ENCODE data around the gene MSRB3. TPM values are rescaled to one million over a fixed set of nuclear protein-coding genes. Genes with fewer than 3 reads are reported as not detected.

The MSRB3 gene
- total and polyA plus RNA-seq, 2 experiments from 2014 or later = 0.95 to 1.7 TPM

DNA sequence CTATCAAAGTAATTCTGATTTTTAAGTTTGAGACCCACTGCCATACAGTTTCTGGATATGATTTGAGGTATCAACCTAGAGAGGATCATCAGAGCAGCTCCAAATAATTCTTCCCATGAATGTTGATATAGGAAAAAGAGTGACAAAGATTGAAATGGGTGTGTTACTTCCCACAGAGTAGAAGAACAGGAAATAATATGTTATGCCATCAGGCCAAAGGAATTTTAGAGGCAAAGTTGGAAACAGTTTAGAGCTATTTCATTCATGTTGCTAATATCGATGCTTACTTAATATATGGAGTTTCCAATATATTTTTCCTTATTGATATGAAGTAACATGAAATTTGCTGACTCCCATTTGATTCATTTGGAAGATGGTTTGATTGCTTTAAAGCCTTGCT lies 8.9 kb upstream of the MSRB3 start:
- Histone ChIP-seq H3K27me3 (ENCODE audit: insufficient read depth) (no peaks in the 10 kb centered on the region), H3K4me3 (no peak overlapping the region), H3F3A (replicated peaks; ENCODE audit: low read depth) (no peaks in the 10 kb centered on the region), H2AFZ (no peak overlapping the region), H3K4me1 (ENCODE audit: insufficient read depth) (no peaks in the 10 kb centered on the region), H3K9me2 (ENCODE audit: insufficient read depth) (0 out of 2 replicates have a peak, but pooled peaks cover 3% of the 10 kb centered on the region), H3K27ac (ENCODE audit: low read depth) (no peak overlapping the region), H3K79me2 (replicated peaks; ENCODE audit: insufficient read depth) (no peaks in the 10 kb centered on the region), H3K4me2 (no peak overlapping the region), H4K20me1 (replicated peaks; ENCODE audit: insufficient read depth) (no peaks in the 10 kb centered on the region), H3K36me3 (ENCODE audit: insufficient read depth) (no peaks in the 10 kb centered on the region)
- Mint-ChIP-seq H3K36me3 (ENCODE audit: low read depth) (no peaks in the 10 kb centered on the region), H3K4me1 (no peaks in the 10 kb centered on the region), H3K9me3 (no peaks in the 10 kb centered on the region), H3K27ac (no peak overlapping the region), H3K27me3 (ENCODE audit: insufficient read depth, low read depth, poor library complexity) (no peaks in the 10 kb centered on the region), H3K4me3 (no peak overlapping the region)
- no peak for DNase-seq (ENCODE audit: low spot score)
- ATAC-seq = no peak
- TF ChIP-seq CREB1 (CRISPR knock-in tag; IDR thresholded peaks at IDR 0.05; ENCODE audit: low read depth) (no peak), JUNB (IDR thresholded peaks at IDR 0.05; ENCODE audit: unreplicated experiment) (no peak), STAT1 (IDR thresholded peaks at IDR 0.05; ENCODE audit: unreplicated experiment) (no peak), NANOG (IDR thresholded peaks at IDR 0.05; ENCODE audit: borderline replicate concordance) (no peak), ZNF331 (CRISPR knock-in tag; IDR thresholded peaks at IDR 0.05; ENCODE audit: low read depth) (no peak)
- TF ChIP-seq, protein P1, sequence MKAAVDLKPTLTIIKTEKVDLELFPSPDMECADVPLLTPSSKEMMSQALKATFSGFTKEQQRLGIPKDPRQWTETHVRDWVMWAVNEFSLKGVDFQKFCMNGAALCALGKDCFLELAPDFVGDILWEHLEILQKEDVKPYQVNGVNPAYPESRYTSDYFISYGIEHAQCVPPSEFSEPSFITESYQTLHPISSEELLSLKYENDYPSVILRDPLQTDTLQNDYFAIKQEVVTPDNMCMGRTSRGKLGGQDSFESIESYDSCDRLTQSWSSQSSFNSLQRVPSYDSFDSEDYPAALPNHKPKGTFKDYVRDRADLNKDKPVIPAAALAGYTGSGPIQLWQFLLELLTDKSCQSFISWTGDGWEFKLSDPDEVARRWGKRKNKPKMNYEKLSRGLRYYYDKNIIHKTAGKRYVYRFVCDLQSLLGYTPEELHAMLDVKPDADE (IDR thresholded peaks at IDR 0.05) = no peak

DNA sequence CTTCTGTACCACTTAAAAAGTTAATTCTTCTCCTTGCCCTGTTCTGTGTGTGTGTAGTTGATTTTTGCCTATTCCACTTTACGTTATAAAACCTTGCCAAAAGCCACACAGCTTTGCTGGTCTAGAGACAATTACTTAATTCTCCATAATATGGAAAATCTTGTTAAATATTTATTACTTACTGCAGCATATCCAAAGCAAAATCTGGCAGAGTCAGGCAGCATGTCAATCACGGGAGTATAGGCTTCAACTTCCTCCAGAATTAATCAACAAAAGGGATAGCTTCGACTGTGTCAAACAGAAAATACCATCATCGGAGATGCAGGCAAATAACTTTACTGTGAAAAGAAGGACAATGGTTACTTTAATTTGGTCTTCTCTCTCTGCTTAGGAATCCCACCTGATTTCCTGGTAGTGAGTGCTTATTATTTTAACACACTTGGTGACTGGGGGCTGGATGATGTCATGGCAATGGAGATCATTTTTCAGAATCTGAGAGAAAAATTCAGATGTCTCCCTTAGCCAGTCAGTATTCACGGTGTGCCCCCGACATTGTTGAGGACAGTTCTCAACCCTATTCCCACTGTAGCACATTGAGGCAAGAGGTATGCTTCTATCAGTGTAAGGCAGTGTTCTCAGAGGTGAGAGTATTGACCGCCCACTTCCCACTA lies 3.7 kb upstream of the MSRB3 start:
- H3K4me1 Mint-ChIP-seq = peaks cover 14% of the 10 kb centered on the region
- peaks cover 9% of the 10 kb centered on the region for H3K27me3 Mint-ChIP-seq (ENCODE audit: insufficient read depth, low read depth, poor library complexity)
- DNase-seq (ENCODE audit: low spot score) (no peak), ATAC-seq (no peak)
- no peak overlapping the region for H3K27ac Mint-ChIP-seq
- Histone ChIP-seq H3K4me2 (no peak overlapping the region), H3K4me3 (no peak overlapping the region), H3K9me2 (ENCODE audit: insufficient read depth) (0 out of 2 replicates have a peak, but pooled peaks cover 3% of the 10 kb centered on the region), H3K27me3 (ENCODE audit: insufficient read depth) (peaks cover 23% of the 10 kb centered on the region), H3F3A (replicated peaks; ENCODE audit: low read depth) (no peaks in the 10 kb centered on the region), H3K36me3 (ENCODE audit: insufficient read depth) (no peaks in the 10 kb centered on the region), H2AFZ (no peak overlapping the region), H3K79me2 (replicated peaks; ENCODE audit: insufficient read depth) (no peaks in the 10 kb centered on the region), H4K20me1 (replicated peaks; ENCODE audit: insufficient read depth) (no peaks in the 10 kb centered on the region), H3K27ac (ENCODE audit: low read depth) (no peak overlapping the region), H3K4me1 (ENCODE audit: insufficient read depth) (peaks cover 13% of the 10 kb centered on the region; the same call in 1 of the 2 replicates)
- TF ChIP-seq STAT1 (IDR thresholded peaks at IDR 0.05; ENCODE audit: unreplicated experiment) (no peak), EZH2 (IDR thresholded peaks at IDR 0.05; ENCODE audit: low read depth, unreplicated experiment) (no peak), JUNB (IDR thresholded peaks at IDR 0.05; ENCODE audit: unreplicated experiment) (no peak), NANOG (IDR thresholded peaks at IDR 0.05; ENCODE audit: borderline replicate concordance) (no peak), ZNF114 (CRISPR knock-in tag; IDR thresholded peaks at IDR 0.05) (no peak)
- TF ChIP-seq, protein P2, sequence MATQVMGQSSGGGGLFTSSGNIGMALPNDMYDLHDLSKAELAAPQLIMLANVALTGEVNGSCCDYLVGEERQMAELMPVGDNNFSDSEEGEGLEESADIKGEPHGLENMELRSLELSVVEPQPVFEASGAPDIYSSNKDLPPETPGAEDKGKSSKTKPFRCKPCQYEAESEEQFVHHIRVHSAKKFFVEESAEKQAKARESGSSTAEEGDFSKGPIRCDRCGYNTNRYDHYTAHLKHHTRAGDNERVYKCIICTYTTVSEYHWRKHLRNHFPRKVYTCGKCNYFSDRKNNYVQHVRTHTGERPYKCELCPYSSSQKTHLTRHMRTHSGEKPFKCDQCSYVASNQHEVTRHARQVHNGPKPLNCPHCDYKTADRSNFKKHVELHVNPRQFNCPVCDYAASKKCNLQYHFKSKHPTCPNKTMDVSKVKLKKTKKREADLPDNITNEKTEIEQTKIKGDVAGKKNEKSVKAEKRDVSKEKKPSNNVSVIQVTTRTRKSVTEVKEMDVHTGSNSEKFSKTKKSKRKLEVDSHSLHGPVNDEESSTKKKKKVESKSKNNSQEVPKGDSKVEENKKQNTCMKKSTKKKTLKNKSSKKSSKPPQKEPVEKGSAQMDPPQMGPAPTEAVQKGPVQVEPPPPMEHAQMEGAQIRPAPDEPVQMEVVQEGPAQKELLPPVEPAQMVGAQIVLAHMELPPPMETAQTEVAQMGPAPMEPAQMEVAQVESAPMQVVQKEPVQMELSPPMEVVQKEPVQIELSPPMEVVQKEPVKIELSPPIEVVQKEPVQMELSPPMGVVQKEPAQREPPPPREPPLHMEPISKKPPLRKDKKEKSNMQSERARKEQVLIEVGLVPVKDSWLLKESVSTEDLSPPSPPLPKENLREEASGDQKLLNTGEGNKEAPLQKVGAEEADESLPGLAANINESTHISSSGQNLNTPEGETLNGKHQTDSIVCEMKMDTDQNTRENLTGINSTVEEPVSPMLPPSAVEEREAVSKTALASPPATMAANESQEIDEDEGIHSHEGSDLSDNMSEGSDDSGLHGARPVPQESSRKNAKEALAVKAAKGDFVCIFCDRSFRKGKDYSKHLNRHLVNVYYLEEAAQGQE (IDR thresholded peaks at IDR 0.05; ENCODE audit: unreplicated experiment) = no peak
- TF ChIP-seq, protein P1 (IDR thresholded peaks at IDR 0.05) = no peak
- no peaks in the 10 kb centered on the region for H3K36me3 Mint-ChIP-seq (ENCODE audit: low read depth)
- H3K4me3 Mint-ChIP-seq = no peak overlapping the region
- H3K9me3 Mint-ChIP-seq = no peaks in the 10 kb centered on the region
